H7 (cell line): ENCODE data around the gene MED25. TPM values are rescaled to one million over a fixed set of nuclear protein-coding genes. Genes with fewer than 3 reads are reported as not detected.

Experiments used
- DNase-seq: peaks from one replicate; pipeline ENCODE4 v3.0.0; 2012
- H3K27me3 ChIP-seq: 2 replicates; pipeline ENCODE4 v1.6.0; 2011; ENCODE audit warnings: mild to moderate bottlenecking, low read length; ENCODE audit not compliant: control insufficient read depth, insufficient read depth
- H3K36me3 ChIP-seq: replicated peaks from 2 replicates; pipeline ENCODE4 v1.5.1; 2011; ENCODE audit warnings: low read length; ENCODE audit not compliant: control insufficient read depth, insufficient read depth
- H3K4me3 ChIP-seq: 2 replicates; pipeline ENCODE4 v1.5.1; 2011; ENCODE audit warnings: low read depth, mild to moderate bottlenecking, control low read depth, low read length, moderate library complexity; ENCODE audit not compliant: insufficient read depth
- total RNA-seq: library from RNA; depleted of rRNA; stranded (reverse); fragments of >200 nt; shearing (Covaris generic); gene quantifications from 2 replicates; pipeline ENCODE4 v1.2.3, GENCODE V29; 2014

MED25 gene
- total RNA-seq, 1 experiment from 2014 or later: 53.5 TPM

- Histone ChIP-seq H3K4me3 (peak overlapping the region; percentile 8; the same call in 1 of the 2 replicates), H3K27me3 (no peaks in the 10 kb centered on the region; the same call in 1 of the 2 replicates), H3K36me3 (peaks cover 9% of the 10 kb centered on the region)
- DNase-seq: no peak
Observed at GRCh38 chr19:49805822-49806619, 12.1 kb upstream of the MED25 start.

- DNase-seq: no peak
- Histone ChIP-seq H3K27me3 (no peaks in the 10 kb centered on the region; the same call in 1 of the 2 replicates), H3K4me3 (no peak overlapping the region), H3K36me3 (peaks cover 9% of the 10 kb centered on the region)
Observed at GRCh38 chr19:49806620-49806959, 11.5 kb upstream of the MED25 start.

- peaks cover 9% of the 10 kb centered on the region for H3K36me3 ChIP-seq
- no peak overlapping the region for H3K4me3 ChIP-seq
- H3K27me3 ChIP-seq: no peaks in the 10 kb centered on the region; the same call in 1 of the 2 replicates
- peak; percentile 29 for DNase-seq
Observed at GRCh38 chr19:49807058-49807903, 10.8 kb upstream of the MED25 start.

DNA sequence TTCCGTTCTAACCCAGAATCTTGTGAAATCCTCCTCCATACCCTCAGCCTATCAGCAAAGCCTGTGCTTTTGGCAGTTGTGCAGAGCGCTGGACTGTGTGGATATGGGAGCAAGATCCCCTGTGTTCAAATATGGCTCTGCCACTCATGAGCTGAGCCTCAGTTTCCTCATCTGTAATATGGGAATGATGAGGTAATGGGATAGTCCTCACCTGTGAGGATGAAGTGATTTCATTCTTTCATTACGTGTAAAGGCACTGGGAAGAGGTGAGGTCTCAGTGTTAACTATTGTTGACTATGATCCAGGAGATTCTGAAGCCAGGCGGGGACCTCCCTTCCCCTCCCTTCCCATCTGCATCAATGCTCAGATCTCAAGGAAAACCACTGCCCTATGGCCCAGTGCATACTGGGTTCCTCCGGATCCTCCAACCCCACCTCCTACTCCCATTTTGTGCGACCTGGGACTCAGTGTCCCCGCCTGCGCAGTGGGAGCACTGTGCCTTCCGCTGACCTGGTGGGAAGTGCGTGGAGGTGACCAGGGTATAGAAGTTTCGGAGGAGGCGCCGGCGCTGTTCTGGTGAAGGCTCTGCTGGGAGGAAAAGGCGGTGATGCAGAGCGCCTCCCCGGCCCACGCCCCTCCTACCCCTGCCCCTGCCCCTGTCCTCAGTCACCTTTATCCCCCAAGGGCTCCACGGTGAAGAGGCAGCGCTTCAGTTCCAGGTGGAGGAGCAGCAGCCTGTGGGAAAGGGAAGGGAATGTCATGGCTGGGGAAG is 10.0 kb upstream of the MED25 start:
- Histone ChIP-seq H3K36me3 (peaks cover 8% of the 10 kb centered on the region), H3K27me3 (no peaks in the 10 kb centered on the region; the same call in 1 of the 2 replicates), H3K4me3 (peak overlapping the region; percentile 26)
- DNase-seq: peak; percentile 55

- peak; percentile 100 for DNase-seq
- no peaks in the 10 kb centered on the region; the same call in 1 of the 2 replicates for H3K27me3 ChIP-seq
- peak overlapping the region; percentile 63 for H3K4me3 ChIP-seq
- H3K36me3 ChIP-seq: peaks cover 3% of the 10 kb centered on the region
Observed at GRCh38 chr19:49808711-49809159, 9.4 kb upstream of the MED25 start.

- peak overlapping the region; percentile 63 for H3K4me3 ChIP-seq
- H3K36me3 ChIP-seq: peaks cover 3% of the 10 kb centered on the region
- peak; percentile 88 for DNase-seq
- no peaks in the 10 kb centered on the region; the same call in 1 of the 2 replicates for H3K27me3 ChIP-seq
Observed at GRCh38 chr19:49809160-49809940, 8.7 kb upstream of the MED25 start.

DNA sequence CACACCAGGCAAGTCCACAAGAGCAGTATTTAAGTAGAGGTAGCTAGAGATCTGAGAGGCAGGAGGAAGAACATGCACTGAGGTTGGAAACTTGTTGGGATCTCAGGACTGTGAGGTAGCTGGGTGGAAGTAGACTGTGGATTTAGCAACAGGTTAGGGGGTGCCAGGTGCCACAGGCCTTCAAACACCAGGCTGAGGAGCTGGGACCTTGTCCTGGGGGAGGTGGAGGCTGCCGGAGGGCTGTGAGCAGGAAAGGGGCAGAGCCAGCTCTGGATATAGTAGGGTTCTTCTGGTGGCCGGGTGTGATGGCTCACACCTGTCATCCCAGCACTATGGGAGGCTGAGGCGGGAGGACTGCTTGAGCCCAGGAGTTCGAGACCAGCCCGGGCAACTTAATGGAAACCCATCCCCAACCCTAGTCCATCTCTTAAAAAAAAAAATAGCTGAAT is 8.1 kb upstream of the MED25 start:
- Histone ChIP-seq H3K36me3 (peaks cover 3% of the 10 kb centered on the region), H3K4me3 (no peak overlapping the region), H3K27me3 (no peaks in the 10 kb centered on the region; the same call in 1 of the 2 replicates)
- no peak for DNase-seq

DNA sequence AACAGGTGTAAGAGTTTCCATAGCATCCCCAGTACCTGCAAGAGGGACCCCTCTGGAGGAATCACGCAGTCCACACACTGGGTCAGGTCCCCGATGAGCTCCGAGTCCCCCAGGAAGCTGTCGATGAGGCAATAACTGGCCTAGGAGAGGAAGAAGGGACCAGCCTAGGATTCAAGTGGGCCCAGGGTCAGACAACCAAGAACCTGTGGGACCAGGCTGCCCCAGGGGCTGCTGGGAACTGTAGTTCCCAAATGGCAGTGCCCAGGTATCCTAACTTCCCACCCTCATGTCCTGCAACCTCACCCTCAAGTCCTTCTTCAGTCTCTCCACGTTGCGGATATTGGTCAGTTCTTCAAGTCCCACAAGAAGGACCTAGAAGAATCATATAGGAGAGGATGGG is 6.8 kb upstream of the MED25 start:
- DNase-seq: no peak
- Histone ChIP-seq H3K4me3 (no peak overlapping the region), H3K27me3 (no peaks in the 10 kb centered on the region; the same call in 1 of the 2 replicates), H3K36me3 (peaks cover 1% of the 10 kb centered on the region; the same call in 1 of the 2 replicates)

GRCh38 chr19:49812452-49812996 is 5.6 kb upstream of the MED25 start:
- 0 out of 2 replicates have a peak, but pooled peaks cover 1% of the 10 kb centered on the region for H3K36me3 ChIP-seq
- no peaks in the 10 kb centered on the region; the same call in 1 of the 2 replicates for H3K27me3 ChIP-seq
- DNase-seq: no peak
- peak overlapping the region; percentile 52 for H3K4me3 ChIP-seq

GRCh38 chr19:49812997-49813861 is 4.9 kb upstream of the MED25 start, which contains the start of gene FUZ:
Gene FUZ (minus strand): TSS chr19:49813292. CDS start chr19:49813106, 186 bp downstream.
- Histone ChIP-seq H3K27me3 (no peaks in the 10 kb centered on the region; the same call in 1 of the 2 replicates), H3K4me3 (peak within 1 kb of the TSS; percentile 52), H3K36me3 (no peaks in the 10 kb centered on the region)
- DNase-seq: peak; percentile 96

DNA sequence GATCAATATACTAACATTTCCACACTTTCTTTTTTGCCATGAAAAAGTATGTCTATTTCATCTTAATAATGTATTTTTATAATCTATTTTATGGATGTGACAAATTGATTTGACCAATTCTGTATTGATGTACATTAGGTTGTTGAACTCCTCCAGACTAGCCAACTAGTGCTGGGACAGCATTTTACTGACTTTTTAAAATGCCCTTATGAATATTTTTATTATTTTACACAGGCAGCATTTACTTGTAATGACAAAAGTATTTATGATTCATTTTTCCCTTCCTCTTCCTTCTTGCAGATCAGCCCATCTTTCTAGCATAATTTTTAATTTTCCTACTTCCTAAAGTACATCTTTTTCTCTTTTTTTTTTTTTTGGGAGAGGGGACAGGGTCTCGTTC is 4.1 kb upstream of the MED25 start:
- Histone ChIP-seq H3K27me3 (no peaks in the 10 kb centered on the region; the same call in 1 of the 2 replicates), H3K36me3 (no peaks in the 10 kb centered on the region), H3K4me3 (no peak overlapping the region)
- no peak for DNase-seq

- DNase-seq: no peak
- Histone ChIP-seq H3K4me3 (no peak overlapping the region), H3K36me3 (no peaks in the 10 kb centered on the region; the same call in 1 of the 2 replicates), H3K27me3 (no peaks in the 10 kb centered on the region)
Observed at GRCh38 chr19:49816590-49816989, 1.5 kb upstream of the MED25 start.
